PC-9 (cell line): ENCODE data around the gene CDC123.

Experiments used
- EZH2 ChIP-seq: fragments of 200-600 bp; sonication (generic); IDR thresholded peaks from 2 replicates; pipeline ENCODE4 v1.8.0; 2017; ENCODE audit warnings: antibody characterized with exemption, low read depth
- TF ChIP-seq, protein P1 (sequence below): fragments of 200-600 bp; sonication (generic); conservative IDR thresholded peaks from 2 replicates; pipeline ENCODE4 v1.6.1; 2017; ENCODE audit warnings: mixed run types, antibody characterized with exemption, mild to moderate bottlenecking, moderate library complexity

DNA sequence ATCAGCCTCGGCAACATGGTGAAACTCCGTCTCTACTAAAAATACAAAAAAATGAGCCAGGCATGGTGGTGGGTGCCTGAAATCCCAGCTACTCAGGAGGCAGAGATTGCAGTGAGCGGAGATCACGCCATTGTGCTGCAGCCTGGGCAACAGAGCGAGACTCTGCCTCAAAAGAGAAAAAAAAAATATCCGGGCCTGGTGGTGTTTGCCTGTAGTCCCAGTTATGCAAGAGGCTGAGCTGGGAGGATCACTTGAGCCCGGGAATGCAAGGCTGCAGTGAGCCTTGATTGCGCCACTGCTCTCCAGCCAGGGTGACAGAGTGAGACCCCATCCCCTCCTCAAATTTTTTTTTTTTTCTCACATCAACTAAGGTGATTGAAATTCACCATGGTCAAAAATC, 42.8 kb downstream of the CDC123 start:
- TF ChIP-seq, protein P1, sequence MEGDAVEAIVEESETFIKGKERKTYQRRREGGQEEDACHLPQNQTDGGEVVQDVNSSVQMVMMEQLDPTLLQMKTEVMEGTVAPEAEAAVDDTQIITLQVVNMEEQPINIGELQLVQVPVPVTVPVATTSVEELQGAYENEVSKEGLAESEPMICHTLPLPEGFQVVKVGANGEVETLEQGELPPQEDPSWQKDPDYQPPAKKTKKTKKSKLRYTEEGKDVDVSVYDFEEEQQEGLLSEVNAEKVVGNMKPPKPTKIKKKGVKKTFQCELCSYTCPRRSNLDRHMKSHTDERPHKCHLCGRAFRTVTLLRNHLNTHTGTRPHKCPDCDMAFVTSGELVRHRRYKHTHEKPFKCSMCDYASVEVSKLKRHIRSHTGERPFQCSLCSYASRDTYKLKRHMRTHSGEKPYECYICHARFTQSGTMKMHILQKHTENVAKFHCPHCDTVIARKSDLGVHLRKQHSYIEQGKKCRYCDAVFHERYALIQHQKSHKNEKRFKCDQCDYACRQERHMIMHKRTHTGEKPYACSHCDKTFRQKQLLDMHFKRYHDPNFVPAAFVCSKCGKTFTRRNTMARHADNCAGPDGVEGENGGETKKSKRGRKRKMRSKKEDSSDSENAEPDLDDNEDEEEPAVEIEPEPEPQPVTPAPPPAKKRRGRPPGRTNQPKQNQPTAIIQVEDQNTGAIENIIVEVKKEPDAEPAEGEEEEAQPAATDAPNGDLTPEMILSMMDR = no peak
- TF ChIP-seq EZH2 = no peak
